ENCODE measurements around the gene NFATC4.

Gene NFATC4

GRCh38 chr14:24356208-24356607, 11.8 kb upstream of the NFATC4 start:
- in situ Hi-C loops (cut with HindIII; ENCODE audit: low sequenced_read_pairs): no loop called here

GRCh38 chr14:24360281-24360680, 7.7 kb upstream of the NFATC4 start:
- DNase-seq (ENCODE audit: low read depth): no peak
- TF ChIP-seq CTCF (IDR thresholded peaks at IDR 0.05; ENCODE audit: low read depth, low read length, missing control alignments): no peak
- no peak overlapping the region for H3K4me3 ChIP-seq (ENCODE audit: low read depth, low read length)
- in situ Hi-C loops (cut with HindIII; ENCODE audit: low sequenced_read_pairs): no loop called here

More at GRCh38 chr14:24356208-24356607, 11.8 kb upstream of the NFATC4 start:
- DNase-seq (ENCODE audit: low read depth): no peak
- H3K4me3 ChIP-seq (ENCODE audit: low read depth, low read length): no peak overlapping the region
- no peak for TF ChIP-seq CTCF (IDR thresholded peaks at IDR 0.05; ENCODE audit: low read depth, low read length, missing control alignments)

GRCh38 chr14:24361326-24361725, 6.7 kb upstream of the NFATC4 start:
- in situ Hi-C loops (cut with HindIII; ENCODE audit: low sequenced_read_pairs): no loop called here
- no peak overlapping the region for H3K4me3 ChIP-seq (ENCODE audit: low read depth, low read length)
- TF ChIP-seq CTCF (IDR thresholded peaks at IDR 0.05; ENCODE audit: low read depth, low read length, missing control alignments): no peak
- no peak for DNase-seq (ENCODE audit: low read depth)

- TF ChIP-seq CTCF (IDR thresholded peaks at IDR 0.05; ENCODE audit: low read depth, low read length, missing control alignments): no peak
- no peak overlapping the region for H3K4me3 ChIP-seq (ENCODE audit: low read depth, low read length)
- in situ Hi-C loops (cut with HindIII; ENCODE audit: low sequenced_read_pairs): no loop called here
- DNase-seq (ENCODE audit: low read depth): no peak
These were observed 5.6 kb upstream of the NFATC4 start for GRCh38 chr14:24362241-24362960.

GRCh38 chr14:24363401-24363800, 4.6 kb upstream of the NFATC4 start:
- DNase-seq (ENCODE audit: low read depth): no peak
- in situ Hi-C loops (cut with HindIII; ENCODE audit: low sequenced_read_pairs): no loop called here
- no peak overlapping the region for H3K4me3 ChIP-seq (ENCODE audit: low read depth, low read length)
- TF ChIP-seq CTCF (IDR thresholded peaks at IDR 0.05; ENCODE audit: low read depth, low read length, missing control alignments): no peak

GRCh38 chr14:24364841-24365240, 3.1 kb upstream of the NFATC4 start:
- no peak for TF ChIP-seq CTCF (IDR thresholded peaks at IDR 0.05; ENCODE audit: low read depth, low read length, missing control alignments)
- DNase-seq (ENCODE audit: low read depth): no peak
- in situ Hi-C loops (cut with HindIII; ENCODE audit: low sequenced_read_pairs): loop anchor here (5.0 kb wide), 1 partner anchor 52 kb away; no protein-coding TSS in a partner anchor
- no peak overlapping the region for H3K4me3 ChIP-seq (ENCODE audit: low read depth, low read length)
